Kidney epithelial cell (primary cell): Measurements from ENCODE around the gene P4HB. TPM values are rescaled to one million over a fixed set of nuclear protein-coding genes. Genes with fewer than 3 reads are reported as not detected.

Experiments used
- DNase-seq: peaks from one replicate; pipeline ENCODE4 v3.0.0-alpha.2; 2010; ENCODE audit warnings: low read depth
- H3K27me3 ChIP-seq: 2 replicates; pipeline ENCODE4 v1.6.0; 2011; ENCODE audit warnings: low read length; ENCODE audit not compliant: control insufficient read depth, insufficient read depth
- H3K36me3 ChIP-seq: 2 replicates; pipeline ENCODE4 v1.5.1; 2011; ENCODE audit warnings: low read length; ENCODE audit not compliant: control insufficient read depth, insufficient read depth
- H3K4me3 ChIP-seq: 2 replicates; pipeline ENCODE4 v1.5.1; 2011; ENCODE audit warnings: low read depth, mild to moderate bottlenecking, control low read depth, low read length
- CTCF ChIP-seq: IDR thresholded peaks from 2 replicates; pipeline ENCODE4 v1.5.1; 2011; ENCODE audit warnings: mild to moderate bottlenecking, moderate library complexity, low read length, control low read depth, inconsistent platforms; ENCODE audit not compliant: insufficient read depth, poor library complexity, severe bottlenecking
- total RNA-seq: library from RNA; depleted of rRNA; stranded (reverse); fragments of >200 nt; gene quantifications from 2 replicates; pipeline ENCODE4 v1.2.3, GENCODE V29; 2015

Gene P4HB
- total RNA-seq, 1 donor from 2014 or later = 870 TPM

GRCh38 chr17:81804559-81805399, 55.6 kb downstream of the P4HB start:
- peaks cover 85% of the 10 kb centered on the region for H3K27me3 ChIP-seq
- no peak overlapping the region for H3K4me3 ChIP-seq
- no peaks in the 10 kb centered on the region for H3K36me3 ChIP-seq
- DNase-seq = no peak
- no peak for TF ChIP-seq CTCF

GRCh38 chr17:81803728-81804558, 56.4 kb downstream of the P4HB start, which contains the start of gene GCGR:
GCGR (plus strand) TSS chr17:81804150; CDS start chr17:81809019, 4,869 bp downstream.
- Histone ChIP-seq H3K27me3 (peaks cover 77% of the 10 kb centered on the region), H3K4me3 (no peak within 1 kb of the TSS), H3K36me3 (no peaks in the 10 kb centered on the region)
- no peak for DNase-seq
- no peak for TF ChIP-seq CTCF

- Histone ChIP-seq H3K4me3 (no peak overlapping the region), H3K36me3 (no peaks in the 10 kb centered on the region), H3K27me3 (peaks cover 69% of the 10 kb centered on the region)
- DNase-seq = no peak
- no peak for TF ChIP-seq CTCF
Measured at GRCh38 chr17:81802856-81803643, 57.3 kb downstream of the P4HB start.

- no peak for DNase-seq
- Histone ChIP-seq H3K36me3 (no peaks in the 10 kb centered on the region), H3K4me3 (no peak overlapping the region), H3K27me3 (peaks cover 61% of the 10 kb centered on the region)
- no peak for TF ChIP-seq CTCF
Measured at GRCh38 chr17:81802048-81802758, 58.1 kb downstream of the P4HB start.

GRCh38 chr17:81801327-81801726, 59.0 kb downstream of the P4HB start:
- H3K27me3 ChIP-seq = peaks cover 52% of the 10 kb centered on the region
- H3K36me3 ChIP-seq = no peaks in the 10 kb centered on the region
- no peak overlapping the region for H3K4me3 ChIP-seq
- no peak for DNase-seq
- no peak for TF ChIP-seq CTCF
